Stimulated activated CD4-positive, alpha-beta T cell treated with anti-CD3 and anti-CD28 coated beads, Interleukin-1b, Interleukin-23, amount 100 ng/mL, for 48 hours (primary cell): ENCODE results near the gene GLRA3.
"Not testable (repeated sequence)": the region's sequence is repeated elsewhere in the genome, so short reads cannot be mapped to it uniquely, and the experiment has no call there.

Experiments used
- DNase-seq: peaks from one replicate; pipeline ENCODE4 v3.0.0-alpha.2; 2020

Gene GLRA3

GRCh38 chr4:174828845-174829701 is at the start of gene GLRA3:
TSS of gene GLRA3 (minus strand) at chr4:174829247. CDS start at chr4:174828811, 436 bp downstream.
- DNase-seq: peak; percentile 4

- DNase-seq: no peak
Measured at GRCh38 chr4:174874898-174875297, 45.9 kb upstream of the GLRA3 start.

GRCh38 chr4:174873931-174874330 is 44.9 kb upstream of the GLRA3 start:
- no peak for DNase-seq

GRCh38 chr4:174873146-174873545 is 44.1 kb upstream of the GLRA3 start:
- DNase-seq: not testable (repeated sequence)

- no peak for DNase-seq
Measured at GRCh38 chr4:174871407-174871806, 42.4 kb upstream of the GLRA3 start.

GRCh38 chr4:174870311-174870710 is 41.3 kb upstream of the GLRA3 start:
- DNase-seq: no peak

GRCh38 chr4:174869339-174869738 is 40.3 kb upstream of the GLRA3 start:
- DNase-seq: no peak

GRCh38 chr4:174867903-174868302 is 38.9 kb upstream of the GLRA3 start:
- no peak for DNase-seq

- no peak for DNase-seq
Measured at GRCh38 chr4:174865418-174865985, 36.5 kb upstream of the GLRA3 start.

GRCh38 chr4:174864031-174864430 is 35.0 kb upstream of the GLRA3 start:
- DNase-seq: no peak

- no peak for DNase-seq
Measured at GRCh38 chr4:174860588-174860987, 31.5 kb upstream of the GLRA3 start.

GRCh38 chr4:174859904-174860303 is 30.9 kb upstream of the GLRA3 start:
- DNase-seq: no peak

- DNase-seq: no peak
Measured at GRCh38 chr4:174856926-174857800, 28.1 kb upstream of the GLRA3 start.

- no peak for DNase-seq
Measured at GRCh38 chr4:174855050-174855449, 26.0 kb upstream of the GLRA3 start.

- no peak for DNase-seq
Measured at GRCh38 chr4:174853629-174854028, 24.6 kb upstream of the GLRA3 start.

- DNase-seq: no peak
Measured at GRCh38 chr4:174848596-174848995, 19.5 kb upstream of the GLRA3 start.

- no peak for DNase-seq
Measured at GRCh38 chr4:174847801-174848427, 18.9 kb upstream of the GLRA3 start.

GRCh38 chr4:174835536-174835935 is 6.5 kb upstream of the GLRA3 start:
- DNase-seq: no peak

- DNase-seq: no peak
Measured at GRCh38 chr4:174834477-174834876, 5.4 kb upstream of the GLRA3 start.

GRCh38 chr4:174826660-174827059 is 2.4 kb downstream of the GLRA3 start:
- DNase-seq: no peak

- no peak for DNase-seq
Measured at GRCh38 chr4:174815282-174815681, 13.8 kb downstream of the GLRA3 start.

GRCh38 chr4:174813292-174813691 is 15.8 kb downstream of the GLRA3 start:
- DNase-seq: no peak

GRCh38 chr4:174810834-174811233 is 18.2 kb downstream of the GLRA3 start:
- no peak for DNase-seq
